NCI-H526 treated with DMSO at 0.1 percent for 48 hours (cell line): Measurements from ENCODE around the gene INAVA.

ENCODE experiments used
- DNase-seq: peaks from one replicate; lab custom pipeline; 2025; lab: John Stamatoyannopoulos, UW

INAVA gene

GRCh38 chr1:200894712-200895442, at the start of gene INAVA:
TSS of gene INAVA (plus strand) at chr1:200894900. CDS start at chr1:200898401, 3,501 bp downstream.
- DNase-seq, result no peak

GRCh38 chr1:200845360-200845759, 49.3 kb upstream of the INAVA start:
- no peak for DNase-seq

GRCh38 chr1:200846398-200846797, 48.3 kb upstream of the INAVA start:
- no peak for DNase-seq

- no peak for DNase-seq
Measured at GRCh38 chr1:200849430-200849829, 45.3 kb upstream of the INAVA start.

- DNase-seq, result no peak
Measured at GRCh38 chr1:200850554-200850953, 44.1 kb upstream of the INAVA start.

GRCh38 chr1:200856716-200857357, 37.9 kb upstream of the INAVA start:
- DNase-seq, result no peak

- no peak for DNase-seq
Measured at GRCh38 chr1:200857804-200858203, 36.9 kb upstream of the INAVA start.

- no peak for DNase-seq
Measured at GRCh38 chr1:200861937-200862647, 32.6 kb upstream of the INAVA start.

GRCh38 chr1:200862713-200863415, 31.8 kb upstream of the INAVA start:
- DNase-seq, result no peak

- no peak for DNase-seq
Measured at GRCh38 chr1:200866116-200866515, 28.6 kb upstream of the INAVA start.

GRCh38 chr1:200866521-200866920, 28.2 kb upstream of the INAVA start:
- no peak for DNase-seq

GRCh38 chr1:200867018-200867811, 27.5 kb upstream of the INAVA start:
- no peak for DNase-seq

- DNase-seq, result no peak
Measured at GRCh38 chr1:200869376-200869752, 25.3 kb upstream of the INAVA start.

GRCh38 chr1:200869753-200870391, 24.8 kb upstream of the INAVA start:
- DNase-seq, result no peak

GRCh38 chr1:200872446-200873115, 22.1 kb upstream of the INAVA start, which contains the start of gene GPR25:
TSS of gene GPR25 (plus strand) at chr1:200872981. CDS start at chr1:200873038, 57 bp downstream.
- DNase-seq, result no peak

GRCh38 chr1:200873116-200873670, 21.5 kb upstream of the INAVA start:
- no peak for DNase-seq

GRCh38 chr1:200873671-200874397, 20.9 kb upstream of the INAVA start:
- DNase-seq, result no peak

GRCh38 chr1:200874694-200875093, 20.0 kb upstream of the INAVA start:
- DNase-seq, result no peak

GRCh38 chr1:200875416-200875815, 19.3 kb upstream of the INAVA start:
- no peak for DNase-seq
